Medulla oblongata (tissue), 1 donor: ENCODE measurements around the gene MALRD1.

Experiments
- DNase-seq: peaks from one replicate; pipeline ENCODE4 v3.0.0-alpha.2; 2015; ENCODE audit errors: extremely low spot score

MALRD1 gene

GRCh38 chr10:19226025-19226424, 177.4 kb downstream of the MALRD1 start:
- DNase-seq, result no peak

- DNase-seq, result no peak
These were observed 182.4 kb downstream of the MALRD1 start for GRCh38 chr10:19231034-19231433.

GRCh38 chr10:19245889-19246752, 197.5 kb downstream of the MALRD1 start:
- DNase-seq, result no peak

- no peak for DNase-seq
These were observed 199.2 kb downstream of the MALRD1 start for GRCh38 chr10:19247843-19248242.

- DNase-seq, result no peak
These were observed 201.9 kb downstream of the MALRD1 start for GRCh38 chr10:19250546-19250945.

GRCh38 chr10:19252531-19252930, 203.9 kb downstream of the MALRD1 start:
- DNase-seq, result no peak

- no peak for DNase-seq
These were observed 207.7 kb downstream of the MALRD1 start for GRCh38 chr10:19256331-19256730.

- no peak for DNase-seq
These were observed 214.7 kb downstream of the MALRD1 start for GRCh38 chr10:19263262-19263661.

GRCh38 chr10:19283285-19283684, 234.7 kb downstream of the MALRD1 start:
- no peak for DNase-seq

- no peak for DNase-seq
These were observed 235.2 kb downstream of the MALRD1 start for GRCh38 chr10:19283786-19284185.

GRCh38 chr10:19290770-19291169, 242.2 kb downstream of the MALRD1 start:
- DNase-seq, result no peak

- no peak for DNase-seq
These were observed 245.6 kb downstream of the MALRD1 start for GRCh38 chr10:19294233-19294632.

- no peak for DNase-seq
These were observed 251.0 kb downstream of the MALRD1 start for GRCh38 chr10:19299645-19300044.

GRCh38 chr10:19302117-19302516, 253.5 kb downstream of the MALRD1 start:
- no peak for DNase-seq

GRCh38 chr10:19310066-19310465, 261.5 kb downstream of the MALRD1 start:
- DNase-seq, result no peak

- no peak for DNase-seq
These were observed 267.7 kb downstream of the MALRD1 start for GRCh38 chr10:19316204-19316870.

GRCh38 chr10:19317952-19318351, 269.4 kb downstream of the MALRD1 start:
- DNase-seq, result no peak

- DNase-seq, result no peak
These were observed 277.0 kb downstream of the MALRD1 start for GRCh38 chr10:19325581-19325980.

- no peak for DNase-seq
These were observed 280.0 kb downstream of the MALRD1 start for GRCh38 chr10:19328582-19328981.

GRCh38 chr10:19329475-19329874, 280.9 kb downstream of the MALRD1 start:
- DNase-seq, result no peak

- DNase-seq, result no peak
These were observed 283.7 kb downstream of the MALRD1 start for GRCh38 chr10:19332304-19332703.

GRCh38 chr10:19333631-19334030, 285.0 kb downstream of the MALRD1 start:
- DNase-seq, result no peak

GRCh38 chr10:19347621-19348020, 299.0 kb downstream of the MALRD1 start:
- DNase-seq, result no peak
